Panc1 (cell line): ENCODE results near the gene MTERF4. TPM values are rescaled to one million over a fixed set of nuclear protein-coding genes. Genes with fewer than 3 reads are reported as not detected.

Source experiments
- ATAC-seq: fragments of 200-7000 bp; cut with Tn5 transposase; 2 replicates; pipeline ENCODE4 v1.9.1; 2020; ENCODE audit warnings: mild to moderate bottlenecking, moderate library complexity
- BruUV-seq: library from RNA; stranded (reverse); fragments of 400-500 nt; replicated peaks from 2 replicates; lab custom pipeline; 2021; lab: Mats Ljungman, UMichigan
- CTCF ChIA-PET: fragments of 300-600 bp; sonication (Branson Sonifier 250); formaldehyde crosslinking; loops from one replicate; lab custom pipeline; 2022; ENCODE audit warnings: antibody characterized with exemption; lab: Charles Lee
- POLR2A ChIA-PET: fragments of 300-600 bp; sonication (Branson Sonifier 250); formaldehyde crosslinking; loops from one replicate; lab custom pipeline; 2022; ENCODE audit warnings: antibody characterized with exemption; lab: Charles Lee
- DNase-seq: peaks from one replicate; pipeline ENCODE4 v3.0.0-alpha.2; 2010; ENCODE audit warnings: low read depth, low spot score
- H3K27ac ChIP-seq: 2 replicates; pipeline ENCODE4 v1.5.1; 2011; ENCODE audit warnings: mild to moderate bottlenecking, low read length, inconsistent platforms
- H3K27me3 ChIP-seq: fragments of 200-500 bp; sonication (Bioruptor generic); 2 replicates; pipeline ENCODE4 v1.6.0; 2014; ENCODE audit warnings: low read length, inconsistent platforms; ENCODE audit not compliant: control insufficient read depth, insufficient read depth
- H3K36me3 ChIP-seq: fragments of 200-500 bp; sonication (Bioruptor generic); 2 replicates; pipeline ENCODE4 v1.5.1; 2014; ENCODE audit warnings: inconsistent platforms, mild to moderate bottlenecking, low read length, moderate library complexity; ENCODE audit not compliant: control insufficient read depth, insufficient read depth
- H3K4me1 ChIP-seq: 2 replicates; pipeline ENCODE4 v1.5.1; 2011; ENCODE audit warnings: inconsistent platforms, mild to moderate bottlenecking, low read length, moderate library complexity; ENCODE audit not compliant: control insufficient read depth, insufficient read depth
- H3K4me3 ChIP-seq, 2 experiments: 2 replicates each; pipeline ENCODE4 v1.5.1; 2011 to 2012; ENCODE audit warnings: low read depth in 2 of 2, low read length in 2 of 2, mild to moderate bottlenecking in 2 of 2, inconsistent platforms in 1 of 2, moderate library complexity in 1 of 2
- H3K9me3 ChIP-seq: fragments of 200-500 bp; sonication (Bioruptor generic); 2 replicates; pipeline ENCODE4 v1.5.1; 2014; ENCODE audit warnings: low read depth, mild to moderate bottlenecking, inconsistent platforms, low read length, moderate library complexity; ENCODE audit not compliant: control insufficient read depth, insufficient read depth
- POLR2AphosphoS5 ChIP-seq: IDR thresholded peaks from 2 replicates; pipeline ENCODE4 v1.6.1; 2012; ENCODE audit warnings: mild to moderate bottlenecking, low read depth, low read length, moderate library complexity
- REST ChIP-seq, 2 experiments: IDR thresholded peaks; 2 replicates each; pipeline ENCODE4 v1.6.1; 2011 to 2012; ENCODE audit warnings: low read depth in 2 of 2, control low read depth in 1 of 2, low read length in 1 of 2, mild to moderate bottlenecking in 1 of 2, moderate library complexity in 1 of 2; ENCODE audit not compliant: insufficient read depth in 1 of 2
- SIN3A ChIP-seq: IDR thresholded peaks from 2 replicates; pipeline ENCODE4 v1.6.1; 2012; ENCODE audit warnings: low read depth, mild to moderate bottlenecking, low read length, moderate library complexity, borderline replicate concordance; ENCODE audit not compliant: insufficient read depth
- TCF7L2 ChIP-seq: IDR thresholded peaks from 2 replicates; pipeline ENCODE4 v1.6.1; 2011; ENCODE audit warnings: mild to moderate bottlenecking, low read depth, low read length, inconsistent platforms
- in situ Hi-C: cut with HindIII; loops from 2 replicates; pipeline ENCODE4 v1.10.0; 2016; ENCODE audit warnings: low sequenced_read_pairs, low pct_unique_long_range_greater_than_20kb
- intact Hi-C: fragments of 100-400 bp; cut with micrococcal nuclease; formaldehyde crosslinking; loops from one replicate; pipeline ENCODE4 v1.10.0; 2022; ENCODE audit not compliant: unreplicated experiment
- total RNA-seq: library from RNA; stranded (reverse); gene quantifications from one replicate; pipeline ENCODE4 v1.2.1, GENCODE V29; 2021; ENCODE audit not compliant: unreplicated experiment
- TF ChIP-seq, protein P1 (sequence below): fragments of 450-650 bp; IDR thresholded peaks from 2 replicates; pipeline ENCODE4 v1.5.1; 2017; ENCODE audit warnings: mild to moderate bottlenecking

MTERF4 gene
- total RNA-seq, 1 experiment from 2014 or later, result 28.9 TPM

DNA sequence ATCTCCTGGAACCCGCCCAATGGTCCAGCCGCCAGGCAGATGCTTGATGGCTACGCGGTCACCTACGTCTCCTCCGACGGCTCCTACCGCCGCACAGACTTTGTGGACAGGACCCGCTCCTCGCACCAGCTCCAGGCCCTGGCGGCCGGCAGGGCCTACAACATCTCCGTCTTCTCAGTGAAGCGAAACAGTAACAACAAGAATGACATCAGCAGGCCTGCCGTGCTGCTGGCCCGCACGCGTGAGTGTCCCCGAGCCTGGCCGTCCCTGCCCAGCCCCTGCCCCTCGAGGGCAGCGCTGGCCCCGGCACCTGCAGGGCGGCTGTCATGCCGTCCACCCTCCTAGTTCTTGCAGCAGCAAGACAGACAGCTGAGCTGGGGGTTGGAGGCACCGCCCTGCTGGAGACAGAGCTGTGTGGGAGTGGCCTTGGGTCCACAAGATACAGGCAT is 36.7 kb downstream of the MTERF4 start:
- no peaks in the 10 kb centered on the region for H3K27me3 ChIP-seq
- no peaks in the 10 kb centered on the region for H3K9me3 ChIP-seq
- no peak for ATAC-seq
- in situ Hi-C loops, result no loop called here
- BruUV-seq, result no TSS peak
- H3K27ac ChIP-seq, result no peak overlapping the region
- H3K4me3 ChIP-seq, result no peak overlapping the region
- ChIA-PET POLR2A (interaction anchor here (0.6 kb wide), 1 partner anchor 8 kb away, joined by 6 read pairs; no protein-coding TSS in a partner anchor), CTCF (interaction anchor here (1.1 kb wide), 1 partner anchor 13 kb away, joined by 3 read pairs; no protein-coding TSS in a partner anchor)
- H3K36me3 ChIP-seq, result no peaks in the 10 kb centered on the region
- intact Hi-C loops, result no loop called here
- H3K4me1 ChIP-seq, result no peaks in the 10 kb centered on the region
- DNase-seq, result no peak
- TF ChIP-seq POLR2AphosphoS5, result no peak
- TF ChIP-seq, protein P1, sequence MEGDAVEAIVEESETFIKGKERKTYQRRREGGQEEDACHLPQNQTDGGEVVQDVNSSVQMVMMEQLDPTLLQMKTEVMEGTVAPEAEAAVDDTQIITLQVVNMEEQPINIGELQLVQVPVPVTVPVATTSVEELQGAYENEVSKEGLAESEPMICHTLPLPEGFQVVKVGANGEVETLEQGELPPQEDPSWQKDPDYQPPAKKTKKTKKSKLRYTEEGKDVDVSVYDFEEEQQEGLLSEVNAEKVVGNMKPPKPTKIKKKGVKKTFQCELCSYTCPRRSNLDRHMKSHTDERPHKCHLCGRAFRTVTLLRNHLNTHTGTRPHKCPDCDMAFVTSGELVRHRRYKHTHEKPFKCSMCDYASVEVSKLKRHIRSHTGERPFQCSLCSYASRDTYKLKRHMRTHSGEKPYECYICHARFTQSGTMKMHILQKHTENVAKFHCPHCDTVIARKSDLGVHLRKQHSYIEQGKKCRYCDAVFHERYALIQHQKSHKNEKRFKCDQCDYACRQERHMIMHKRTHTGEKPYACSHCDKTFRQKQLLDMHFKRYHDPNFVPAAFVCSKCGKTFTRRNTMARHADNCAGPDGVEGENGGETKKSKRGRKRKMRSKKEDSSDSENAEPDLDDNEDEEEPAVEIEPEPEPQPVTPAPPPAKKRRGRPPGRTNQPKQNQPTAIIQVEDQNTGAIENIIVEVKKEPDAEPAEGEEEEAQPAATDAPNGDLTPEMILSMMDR, result no peak
- no peak for TF ChIP-seq REST (IDR thresholded peaks at IDR 0.05; ENCODE audit: insufficient read depth in 1 of 2, low read depth in 2 of 2, low read length in 1 of 2)

GRCh38 chr2:241064802-241065354 is 37.2 kb downstream of the MTERF4 start:
- Histone ChIP-seq H3K36me3 (no peaks in the 10 kb centered on the region), H3K27me3 (no peaks in the 10 kb centered on the region), H3K4me3 (no peak overlapping the region), H3K4me1 (no peaks in the 10 kb centered on the region), H3K9me3 (no peaks in the 10 kb centered on the region), H3K27ac (no peak overlapping the region)
- ATAC-seq, result no peak
- ChIA-PET POLR2A (interaction anchor here (0.6 kb wide), 1 partner anchor 9 kb away, joined by 6 read pairs; no protein-coding TSS in a partner anchor), CTCF (interaction anchor here (1.1 kb wide), 1 partner anchor 14 kb away, joined by 3 read pairs; no protein-coding TSS in a partner anchor)
- in situ Hi-C loops, result no loop called here
- BruUV-seq, result no TSS peak
- intact Hi-C loops, result no loop called here
- no peak for DNase-seq
- no peak for TF ChIP-seq REST (IDR thresholded peaks at IDR 0.05; ENCODE audit: insufficient read depth in 1 of 2, low read depth in 2 of 2, low read length in 1 of 2)
- no peak for TF ChIP-seq SIN3A
- no peak for TF ChIP-seq POLR2AphosphoS5
- no peak for TF ChIP-seq TCF7L2
- TF ChIP-seq, protein P1, result no peak
